Fibroblast of lung (primary cell): Measurements from ENCODE around the gene ABR. TPM values are rescaled to one million over a fixed set of nuclear protein-coding genes. Genes with fewer than 3 reads are reported as not detected.

ENCODE experiments used
- DNase-seq, 2 donors: peaks; one replicate each; pipeline versions ENCODE4 v3.0.0 to v3.0.0-alpha.2; 2010; ENCODE audit warnings: low read depth in 2 of 2
- H2AFZ ChIP-seq: 2 replicates; pipeline ENCODE4 v1.5.1; 2012; ENCODE audit warnings: low read length, control low read depth, inconsistent platforms
- H3K27ac ChIP-seq: 2 replicates; pipeline ENCODE4 v1.5.1; 2011; ENCODE audit warnings: low read length, control low read depth; ENCODE audit not compliant: insufficient read depth
- H3K27me3 ChIP-seq: 2 replicates; pipeline ENCODE4 v1.5.1; 2011; ENCODE audit warnings: mild to moderate bottlenecking, low read length; ENCODE audit not compliant: control insufficient read depth, insufficient read depth
- H3K36me3 ChIP-seq: 2 replicates; pipeline ENCODE4 v1.5.1; 2011; ENCODE audit warnings: low read length; ENCODE audit not compliant: control insufficient read depth, insufficient read depth
- H3K4me1 ChIP-seq: 2 replicates; pipeline ENCODE4 v1.5.1; 2011; ENCODE audit warnings: low read length; ENCODE audit not compliant: control insufficient read depth, insufficient read depth; ENCODE audit errors: extremely low read depth
- H3K4me2 ChIP-seq: 2 replicates; pipeline ENCODE4 v1.5.1; 2011; ENCODE audit warnings: low read length, control low read depth; ENCODE audit not compliant: insufficient read depth; ENCODE audit errors: extremely low read depth
- H3K4me3 ChIP-seq, 4 experiments: fragments of 200-600 bp in 1 of 4; sonication (generic) in 1 of 4; replicated peaks in 1 of 4; 2 replicates each; pipeline ENCODE4 v1.5.1; 2011 to 2016; ENCODE audit warnings: low read length in 4 of 4, low read depth in 3 of 4, mild to moderate bottlenecking in 3 of 4, control low read depth in 2 of 4, inconsistent platforms in 1 of 4, mixed read lengths in 1 of 4; ENCODE audit not compliant: insufficient read depth in 1 of 4; ENCODE audit errors: control extremely low read depth in 1 of 4
- H3K79me2 ChIP-seq: 2 replicates; pipeline ENCODE4 v1.5.1; 2012; ENCODE audit warnings: mild to moderate bottlenecking, low read length, inconsistent platforms; ENCODE audit not compliant: control insufficient read depth, insufficient read depth
- H3K9ac ChIP-seq: 2 replicates; pipeline ENCODE4 v1.5.1; 2011; ENCODE audit warnings: mild to moderate bottlenecking, low read length, control low read depth; ENCODE audit not compliant: insufficient read depth
- H3K9me3 ChIP-seq: 2 replicates; pipeline ENCODE4 v1.5.1; 2012; ENCODE audit warnings: low read depth, low read length; ENCODE audit not compliant: control insufficient read depth, insufficient read depth
- H4K20me1 ChIP-seq: 2 replicates; pipeline ENCODE4 v1.5.1; 2011; ENCODE audit warnings: low read length; ENCODE audit not compliant: control insufficient read depth, insufficient read depth; ENCODE audit errors: extremely low read depth
- EZH2 ChIP-seq: IDR thresholded peaks from 2 replicates; pipeline ENCODE4 v1.5.1; 2012; ENCODE audit warnings: low read length, control low read depth, mild to moderate bottlenecking; ENCODE audit errors: missing control alignments
- polyA plus RNA-seq, 2 donors: library from polyadenylated mRNA; depleted of rRNA in 1 of 2; stranded (reverse) in 1 of 2; unstranded in 1 of 2; fragments of >200 nt; gene quantifications; 2 replicates each; pipeline ENCODE4 v1.2.1, GENCODE V29; 2011 to 2012; ENCODE audit warnings: missing spikeins in 1 of 2
- total RNA-seq: library from RNA; depleted of rRNA; stranded (reverse); fragments of >200 nt; gene quantifications from 2 replicates; pipeline ENCODE4 v1.2.1, GENCODE V29; 2014
- TF ChIP-seq, protein P1 (sequence below), 2 donors: IDR thresholded peaks in 1 of 2; conservative IDR thresholded peaks in 1 of 2; 1 replicate in 1 of 2; 2 replicates in 1 of 2; pipeline ENCODE4 v1.5.1; 2011 to 2012; ENCODE audit warnings: low read length in 2 of 2, control low read depth in 1 of 2, inconsistent platforms in 1 of 2, low read depth in 1 of 2, mild to moderate bottlenecking in 1 of 2

ABR gene
- total and polyA plus RNA-seq, 2 donors (not counting 1 experiment from before 2014, with no cell fraction given): 43.7 to 84.7 TPM

DNA sequence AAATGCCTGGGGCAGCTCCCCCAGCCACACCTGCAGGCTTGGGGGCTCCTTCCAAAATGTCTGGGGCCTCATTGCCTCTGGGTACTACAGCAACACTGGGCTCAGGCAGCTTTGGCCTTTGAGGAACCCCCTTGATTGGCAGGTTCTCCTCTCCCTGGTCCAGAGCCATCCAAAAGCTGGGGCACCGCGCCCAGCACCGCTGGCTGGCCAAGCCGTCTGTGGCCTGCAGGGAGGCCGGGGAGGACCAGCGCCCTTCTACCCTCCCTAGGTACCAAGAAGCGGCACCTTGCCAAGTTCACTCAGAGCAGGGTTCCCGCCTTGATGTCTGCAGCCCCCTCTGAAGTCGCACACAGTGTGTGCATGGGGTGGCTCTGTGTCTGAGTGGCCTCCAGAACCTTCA lies 152.7 kb downstream of the ABR start:
- H4K20me1 ChIP-seq: no peaks in the 10 kb centered on the region

DNA sequence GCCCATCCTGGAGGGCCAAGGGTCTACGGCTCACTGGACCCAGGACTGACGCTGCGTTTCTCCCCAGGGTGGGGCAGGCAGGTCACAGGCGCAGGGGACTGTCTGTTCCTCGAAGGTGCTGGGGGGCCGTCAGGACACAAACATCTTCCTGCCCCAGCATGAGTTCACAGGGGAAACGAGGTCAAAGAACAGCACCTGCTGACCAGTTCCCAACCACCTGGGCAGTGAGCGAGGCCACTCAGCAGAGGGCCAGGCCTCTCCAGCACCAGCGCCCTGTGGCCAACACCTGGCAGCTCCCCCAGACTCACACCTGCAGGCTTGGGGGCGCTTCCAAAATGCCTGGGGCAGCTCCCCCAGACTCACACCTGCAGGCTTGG lies 153.2 kb downstream of the ABR start:
- Histone ChIP-seq H3K4me3 (no peak overlapping the region), H3K79me2 (no peaks in the 10 kb centered on the region)

More for the DNA sequence above, 152.7 kb downstream of the ABR start:
- TF ChIP-seq EZH2: no peak
- TF ChIP-seq, protein P1, sequence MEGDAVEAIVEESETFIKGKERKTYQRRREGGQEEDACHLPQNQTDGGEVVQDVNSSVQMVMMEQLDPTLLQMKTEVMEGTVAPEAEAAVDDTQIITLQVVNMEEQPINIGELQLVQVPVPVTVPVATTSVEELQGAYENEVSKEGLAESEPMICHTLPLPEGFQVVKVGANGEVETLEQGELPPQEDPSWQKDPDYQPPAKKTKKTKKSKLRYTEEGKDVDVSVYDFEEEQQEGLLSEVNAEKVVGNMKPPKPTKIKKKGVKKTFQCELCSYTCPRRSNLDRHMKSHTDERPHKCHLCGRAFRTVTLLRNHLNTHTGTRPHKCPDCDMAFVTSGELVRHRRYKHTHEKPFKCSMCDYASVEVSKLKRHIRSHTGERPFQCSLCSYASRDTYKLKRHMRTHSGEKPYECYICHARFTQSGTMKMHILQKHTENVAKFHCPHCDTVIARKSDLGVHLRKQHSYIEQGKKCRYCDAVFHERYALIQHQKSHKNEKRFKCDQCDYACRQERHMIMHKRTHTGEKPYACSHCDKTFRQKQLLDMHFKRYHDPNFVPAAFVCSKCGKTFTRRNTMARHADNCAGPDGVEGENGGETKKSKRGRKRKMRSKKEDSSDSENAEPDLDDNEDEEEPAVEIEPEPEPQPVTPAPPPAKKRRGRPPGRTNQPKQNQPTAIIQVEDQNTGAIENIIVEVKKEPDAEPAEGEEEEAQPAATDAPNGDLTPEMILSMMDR (conservative IDR thresholded peaks at IDR 0.05 in 1 of 2, IDR thresholded peaks at IDR 0.05 in 1 of 2; ENCODE audit: low read depth in 1 of 2, low read length in 2 of 2): no peak
- Histone ChIP-seq H3K36me3 (peaks cover 1% of the 10 kb centered on the region), H3K9ac (no peak overlapping the region), H3K9me3 (no peaks in the 10 kb centered on the region), H3K4me1 (peaks cover 23% of the 10 kb centered on the region), H2AFZ (no peak overlapping the region), H3K4me3 (no peak overlapping the region), H3K4me2 (no peak overlapping the region), H3K79me2 (no peaks in the 10 kb centered on the region), H3K27ac (no peak overlapping the region), H3K27me3 (no peaks in the 10 kb centered on the region)
- DNase-seq: no peak

DNA sequence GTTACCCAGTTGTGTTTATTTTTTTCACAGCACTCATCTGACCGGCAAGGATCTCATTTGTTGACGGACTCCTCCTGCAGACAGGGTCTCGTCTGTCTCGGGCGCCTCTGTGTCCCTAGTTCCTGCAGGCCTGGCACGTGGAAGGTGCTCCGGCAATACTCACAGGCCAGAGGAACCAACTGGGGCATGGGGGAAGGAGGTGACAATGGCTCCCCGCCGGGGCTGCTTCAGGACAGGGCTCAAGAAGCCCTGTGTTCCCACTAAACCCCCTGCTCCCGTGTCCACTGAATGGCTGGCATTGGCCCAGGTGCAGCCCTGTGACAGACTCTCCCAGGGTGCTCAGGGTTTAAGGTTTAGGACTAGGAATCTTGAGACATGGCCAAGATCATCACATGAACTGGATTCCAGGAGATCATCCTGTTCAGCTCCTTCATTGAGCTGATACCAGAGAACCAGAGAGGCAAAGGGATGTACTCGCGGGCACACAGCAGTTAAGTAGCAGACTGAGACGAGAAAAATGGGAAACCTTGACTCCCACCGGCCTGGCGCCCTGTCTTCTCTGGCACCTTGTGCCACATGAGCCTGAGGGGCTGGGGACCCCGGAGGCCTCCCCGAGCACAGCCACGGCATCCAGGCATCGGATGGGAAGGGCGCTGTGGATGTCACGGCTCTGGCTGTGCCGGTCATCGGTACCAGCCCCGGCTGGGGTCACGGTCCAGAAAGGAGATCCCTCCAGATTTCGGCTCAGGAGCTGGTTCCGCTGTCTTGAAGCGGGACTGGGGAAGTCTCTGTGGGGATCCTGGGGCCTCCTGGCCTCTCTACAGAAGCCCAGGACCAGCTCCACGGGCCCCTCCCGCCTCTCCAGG lies 153.8 kb downstream of the ABR start:
- no peaks in the 10 kb centered on the region for H4K20me1 ChIP-seq
- no peak overlapping the region for H3K4me3 ChIP-seq
- H3K9ac ChIP-seq: no peak overlapping the region
- no peak overlapping the region for H3K27ac ChIP-seq
- TF ChIP-seq EZH2: no peak
- TF ChIP-seq, protein P1 (conservative IDR thresholded peaks at IDR 0.05 in 1 of 2, IDR thresholded peaks at IDR 0.05 in 1 of 2; ENCODE audit: low read depth in 1 of 2, low read length in 2 of 2): no peak
- peaks cover 2% of the 10 kb centered on the region for H3K36me3 ChIP-seq
- no peak overlapping the region for H2AFZ ChIP-seq
- no peaks in the 10 kb centered on the region for H3K9me3 ChIP-seq
- no peak overlapping the region for H3K4me2 ChIP-seq
- no peak for DNase-seq
- no peaks in the 10 kb centered on the region for H3K79me2 ChIP-seq
- peaks cover 23% of the 10 kb centered on the region for H3K4me1 ChIP-seq
- no peaks in the 10 kb centered on the region for H3K27me3 ChIP-seq

More for the DNA sequence above, 153.2 kb downstream of the ABR start:
- no peak for DNase-seq
- Histone ChIP-seq H2AFZ (no peak overlapping the region), H3K9ac (no peak overlapping the region), H3K36me3 (peaks cover 2% of the 10 kb centered on the region), H3K27me3 (no peaks in the 10 kb centered on the region), H4K20me1 (no peaks in the 10 kb centered on the region), H3K4me2 (no peak overlapping the region), H3K4me1 (peaks cover 23% of the 10 kb centered on the region), H3K27ac (no peak overlapping the region), H3K9me3 (no peaks in the 10 kb centered on the region)
- TF ChIP-seq, protein P1 (conservative IDR thresholded peaks at IDR 0.05 in 1 of 2, IDR thresholded peaks at IDR 0.05 in 1 of 2; ENCODE audit: low read depth in 1 of 2, low read length in 2 of 2): no peak
- TF ChIP-seq EZH2: no peak
